Central memory CD8-positive, alpha-beta T cell (primary cell): ENCODE data around the gene ERMP1.
"Not testable (repeated sequence)": the region's sequence is repeated elsewhere in the genome, so short reads cannot be mapped to it uniquely, and the experiment has no call there.

ENCODE experiments used
- ATAC-seq: fragments of 150-1000 bp; cut with Tn5 transposase; replicated peaks from 2 replicates; pipeline ENCODE4 v1.10.0; 2022; ENCODE audit warnings: mild to moderate bottlenecking, moderate FRiP score, moderate number of reproducible peaks; ENCODE audit not compliant: poor library complexity, severe bottlenecking; ENCODE audit errors: extremely low read depth
- DNase-seq, 2 donors: peaks; one replicate each; pipeline ENCODE4 v3.0.0; 2021; ENCODE audit warnings: low spot score in 2 of 2
- H3K27ac Mint-ChIP-seq: one replicate; pipeline ENCODE4 v1.8.0; 2022; ENCODE audit warnings: low read depth, mild to moderate bottlenecking, moderate library complexity, mixed read lengths
- H3K27me3 Mint-ChIP-seq: one replicate; pipeline ENCODE4 v1.8.0; 2022; ENCODE audit warnings: mixed read lengths
- H3K36me3 Mint-ChIP-seq: one replicate; pipeline ENCODE4 v1.8.0; 2022; ENCODE audit warnings: mild to moderate bottlenecking, moderate library complexity, mixed read lengths; ENCODE audit not compliant: insufficient read depth
- H3K4me1 Mint-ChIP-seq: one replicate; pipeline ENCODE4 v1.8.0; 2022; ENCODE audit warnings: mixed read lengths
- H3K4me3 Mint-ChIP-seq: one replicate; pipeline ENCODE4 v1.8.0; 2022; ENCODE audit warnings: mild to moderate bottlenecking, moderate library complexity, mixed read lengths
- H3K9me3 Mint-ChIP-seq: one replicate; pipeline ENCODE4 v1.8.0; 2022; ENCODE audit warnings: mixed read lengths

Gene ERMP1

GRCh38 chr9:5825895-5826622 lies 6.9 kb downstream of the ERMP1 start:
- Mint-ChIP-seq H3K36me3 (peaks cover 20% of the 10 kb centered on the region), H3K27me3 (no peaks in the 10 kb centered on the region), H3K4me3 (no peak overlapping the region), H3K4me1 (peaks cover 27% of the 10 kb centered on the region), H3K27ac (no peak overlapping the region), H3K9me3 (no peaks in the 10 kb centered on the region)
- ATAC-seq, result no peak
- no peak for DNase-seq

GRCh38 chr9:5825223-5825622 lies 7.7 kb downstream of the ERMP1 start:
- no peak for DNase-seq
- Mint-ChIP-seq H3K27ac (no peak overlapping the region), H3K9me3 (no peaks in the 10 kb centered on the region), H3K27me3 (no peaks in the 10 kb centered on the region), H3K4me1 (peaks cover 24% of the 10 kb centered on the region), H3K36me3 (peaks cover 23% of the 10 kb centered on the region), H3K4me3 (no peak overlapping the region)
- no peak for ATAC-seq

GRCh38 chr9:5820425-5820824 lies 12.5 kb downstream of the ERMP1 start:
- H3K36me3 Mint-ChIP-seq, result peaks cover 27% of the 10 kb centered on the region
- no peak overlapping the region for H3K27ac Mint-ChIP-seq
- H3K4me1 Mint-ChIP-seq, result peaks cover 3% of the 10 kb centered on the region
- no peak for ATAC-seq
- no peak for DNase-seq
- no peaks in the 10 kb centered on the region for H3K27me3 Mint-ChIP-seq
- H3K4me3 Mint-ChIP-seq, result no peak overlapping the region
- H3K9me3 Mint-ChIP-seq, result no peaks in the 10 kb centered on the region

GRCh38 chr9:5819174-5819573 lies 13.7 kb downstream of the ERMP1 start:
- no peak overlapping the region for H3K27ac Mint-ChIP-seq
- no peaks in the 10 kb centered on the region for H3K4me1 Mint-ChIP-seq
- peaks cover 27% of the 10 kb centered on the region for H3K36me3 Mint-ChIP-seq
- ATAC-seq, result no peak
- no peak for DNase-seq
- no peaks in the 10 kb centered on the region for H3K9me3 Mint-ChIP-seq
- no peaks in the 10 kb centered on the region for H3K27me3 Mint-ChIP-seq
- H3K4me3 Mint-ChIP-seq, result no peak overlapping the region

- Mint-ChIP-seq H3K4me1 (no peaks in the 10 kb centered on the region), H3K4me3 (no peak overlapping the region), H3K9me3 (no peaks in the 10 kb centered on the region), H3K36me3 (peaks cover 25% of the 10 kb centered on the region), H3K27me3 (no peaks in the 10 kb centered on the region), H3K27ac (no peak overlapping the region)
- no peak for DNase-seq
- no peak for ATAC-seq
Observed at GRCh38 chr9:5818424-5819142, 14.3 kb downstream of the ERMP1 start.

GRCh38 chr9:5817862-5818261 lies 15.1 kb downstream of the ERMP1 start:
- Mint-ChIP-seq H3K27ac (no peak overlapping the region), H3K36me3 (peaks cover 25% of the 10 kb centered on the region), H3K4me1 (no peaks in the 10 kb centered on the region), H3K27me3 (no peaks in the 10 kb centered on the region), H3K4me3 (no peak overlapping the region), H3K9me3 (no peaks in the 10 kb centered on the region)
- no peak for DNase-seq
- no peak for ATAC-seq

- DNase-seq (no peak), ATAC-seq (no peak)
- Mint-ChIP-seq H3K27me3 (no peaks in the 10 kb centered on the region), H3K36me3 (peaks cover 21% of the 10 kb centered on the region), H3K27ac (no peak overlapping the region), H3K4me1 (no peaks in the 10 kb centered on the region), H3K9me3 (no peaks in the 10 kb centered on the region), H3K4me3 (no peak overlapping the region)
Observed at GRCh38 chr9:5815461-5815860, 17.5 kb downstream of the ERMP1 start.

- Mint-ChIP-seq H3K27me3 (no peaks in the 10 kb centered on the region), H3K4me3 (no peak overlapping the region), H3K36me3 (peaks cover 25% of the 10 kb centered on the region), H3K27ac (no peak overlapping the region), H3K4me1 (no peaks in the 10 kb centered on the region), H3K9me3 (no peaks in the 10 kb centered on the region)
- no peak for ATAC-seq
- no peak for DNase-seq
Observed at GRCh38 chr9:5813824-5814223, 19.1 kb downstream of the ERMP1 start.

- peaks cover 9% of the 10 kb centered on the region for H3K4me1 Mint-ChIP-seq
- no peaks in the 10 kb centered on the region for H3K27me3 Mint-ChIP-seq
- no peak overlapping the region for H3K4me3 Mint-ChIP-seq
- no peak overlapping the region for H3K27ac Mint-ChIP-seq
- H3K9me3 Mint-ChIP-seq, result no peaks in the 10 kb centered on the region
- peaks cover 25% of the 10 kb centered on the region for H3K36me3 Mint-ChIP-seq
- ATAC-seq (no peak), DNase-seq (no peak)
Observed at GRCh38 chr9:5811751-5812150, 21.2 kb downstream of the ERMP1 start.

- Mint-ChIP-seq H3K4me1 (peaks cover 14% of the 10 kb centered on the region), H3K9me3 (no peaks in the 10 kb centered on the region), H3K36me3 (peaks cover 26% of the 10 kb centered on the region), H3K4me3 (no peak overlapping the region), H3K27ac (no peak overlapping the region), H3K27me3 (no peaks in the 10 kb centered on the region)
- ATAC-seq, result no peak
- no peak for DNase-seq
Observed at GRCh38 chr9:5805478-5805877, 27.4 kb downstream of the ERMP1 start.

GRCh38 chr9:5801739-5802113 lies 31.2 kb downstream of the ERMP1 start:
- Mint-ChIP-seq H3K9me3 (no peaks in the 10 kb centered on the region), H3K36me3 (peaks cover 26% of the 10 kb centered on the region), H3K4me3 (no peak overlapping the region), H3K27ac (no peak overlapping the region), H3K4me1 (peaks cover 5% of the 10 kb centered on the region), H3K27me3 (no peaks in the 10 kb centered on the region)
- ATAC-seq (no peak), DNase-seq (no peak)

GRCh38 chr9:5800969-5801738 lies 31.8 kb downstream of the ERMP1 start:
- Mint-ChIP-seq H3K27ac (no peak overlapping the region), H3K9me3 (no peaks in the 10 kb centered on the region), H3K4me1 (peaks cover 5% of the 10 kb centered on the region), H3K36me3 (peaks cover 31% of the 10 kb centered on the region), H3K4me3 (no peak overlapping the region), H3K27me3 (no peaks in the 10 kb centered on the region)
- DNase-seq (no peak), ATAC-seq (no peak)

- not testable (repeated sequence) for H3K27ac Mint-ChIP-seq, DNase-seq, H3K27me3 Mint-ChIP-seq, H3K4me1 Mint-ChIP-seq, H3K9me3 Mint-ChIP-seq, H3K4me3 Mint-ChIP-seq, ATAC-seq
- peaks cover 30% of the 10 kb centered on the region for H3K36me3 Mint-ChIP-seq
Observed at GRCh38 chr9:5800378-5800777, 32.5 kb downstream of the ERMP1 start.
